Mesendoderm (in vitro differentiated cells): ENCODE results near the gene PKNOX2.

Source experiments
- DNase-seq: peaks from one replicate; pipeline ENCODE4 v3.0.0; 2013
- H2AK5ac ChIP-seq: 2 replicates; pipeline ENCODE4 v1.6.1; 2013; ENCODE audit warnings: low read length, inconsistent platforms
- H2BK120ac ChIP-seq: 2 replicates; pipeline ENCODE4 v1.6.1; 2013; ENCODE audit warnings: low read depth, mild to moderate bottlenecking, low read length, moderate library complexity, mixed read lengths
- H2BK15ac ChIP-seq: replicated peaks from 2 replicates; pipeline ENCODE4 v1.6.1; 2013; ENCODE audit warnings: low read depth, mild to moderate bottlenecking, moderate library complexity
- H2BK5ac ChIP-seq: 2 replicates; pipeline ENCODE4 v1.6.1; 2013; ENCODE audit warnings: low read length, inconsistent platforms
- H3K18ac ChIP-seq: 2 replicates; pipeline ENCODE4 v1.6.1; 2013; ENCODE audit warnings: mild to moderate bottlenecking, low read length, mixed read lengths
- H3K23ac ChIP-seq: one replicate; pipeline ENCODE4 v1.6.1; 2013; ENCODE audit warnings: low read length
- H3K27ac ChIP-seq: 2 replicates; pipeline ENCODE4 v1.5.1; 2013; ENCODE audit warnings: low read depth, mild to moderate bottlenecking, inconsistent platforms, low read length, moderate library complexity
- H3K27me3 ChIP-seq: 2 replicates; pipeline ENCODE4 v1.6.1; 2013; ENCODE audit warnings: low read length, control low read depth, mild to moderate bottlenecking, inconsistent platforms; ENCODE audit not compliant: insufficient read depth, poor library complexity
- H3K36me3 ChIP-seq: 2 replicates; pipeline ENCODE4 v1.6.1; 2013; ENCODE audit warnings: low read length, inconsistent platforms; ENCODE audit not compliant: control insufficient read depth, insufficient read depth
- H3K4ac ChIP-seq: one replicate; pipeline ENCODE4 v1.6.1; 2013; ENCODE audit warnings: low read depth, mild to moderate bottlenecking, low read length, moderate library complexity
- H3K4me1 ChIP-seq: 2 replicates; pipeline ENCODE4 v1.6.1; 2013; ENCODE audit warnings: low read depth, low read length, inconsistent platforms; ENCODE audit not compliant: control insufficient read depth
- H3K4me2 ChIP-seq: 2 replicates; pipeline ENCODE4 v1.6.1; 2013; ENCODE audit warnings: low read length
- H3K4me3 ChIP-seq: 2 replicates; pipeline ENCODE4 v1.5.1; 2013; ENCODE audit warnings: mild to moderate bottlenecking, low read length
- H3K56ac ChIP-seq: one replicate; pipeline ENCODE4 v1.6.1; 2013; ENCODE audit warnings: low read length
- H3K79me1 ChIP-seq: 2 replicates; pipeline ENCODE4 v1.6.1; 2013; ENCODE audit warnings: low read length, inconsistent platforms
- H3K79me2 ChIP-seq: 2 replicates; pipeline ENCODE4 v1.6.1; 2013; ENCODE audit warnings: mild to moderate bottlenecking, low read length; ENCODE audit not compliant: control insufficient read depth, insufficient read depth
- H3K9ac ChIP-seq: 2 replicates; pipeline ENCODE4 v1.6.1; 2013; ENCODE audit warnings: low read length, inconsistent platforms
- H4K5ac ChIP-seq: one replicate; pipeline ENCODE4 v1.6.1; 2013; ENCODE audit warnings: low read length
- H4K8ac ChIP-seq: one replicate; pipeline ENCODE4 v1.6.1; 2013; ENCODE audit warnings: low read depth, mild to moderate bottlenecking, control low read depth, low read length, moderate library complexity
- WGBS: extraction: QIAGEN DNeasy Blood & Tissue Kit; methylation state at CpG from one replicate; pipeline ENCODE4 v1.1.7; 2013; ENCODE audit warnings: low lambda C conversion rate, missing lambda C conversion rate; ENCODE audit not compliant: insufficient coverage; ENCODE audit errors: extremely low coverage; 5-methylcytosine and 5-hydroxymethylcytosine counted together

The PKNOX2 gene

DNA sequence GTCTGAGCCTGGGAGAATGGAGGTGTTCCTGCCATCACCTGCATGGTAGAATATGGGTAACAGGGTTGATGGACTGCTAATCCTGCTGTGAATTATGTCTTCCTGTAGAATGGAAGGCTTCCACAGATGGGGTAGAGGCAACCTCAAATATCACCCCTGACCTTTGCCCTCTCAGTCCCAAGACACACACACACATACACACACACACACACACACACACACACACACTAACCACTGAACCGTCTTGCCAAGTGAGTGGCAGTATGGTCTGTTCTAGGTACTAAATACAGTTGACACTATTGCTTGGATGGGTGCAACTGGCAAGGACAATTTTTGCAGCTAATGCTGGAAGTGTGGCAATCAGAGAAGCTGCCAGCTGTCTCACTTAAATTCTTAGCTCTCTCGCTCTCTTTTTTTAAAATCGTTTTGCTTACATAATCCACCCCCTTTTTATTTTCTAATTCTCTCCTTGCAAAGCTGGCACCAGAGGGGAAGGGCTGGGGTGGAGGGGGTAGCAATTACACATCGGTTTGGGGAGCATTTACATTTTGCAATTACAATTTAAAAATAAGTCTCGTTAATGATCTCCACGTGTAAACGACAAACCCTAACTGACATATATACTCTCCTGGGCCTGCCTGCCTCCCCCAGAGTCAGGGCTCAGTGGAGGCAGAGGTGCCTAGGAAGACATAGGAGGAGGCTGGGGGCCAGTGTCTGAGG is 169.0 kb downstream of the PKNOX2 start:
- no peak overlapping the region for H2BK5ac ChIP-seq
- no peaks in the 10 kb centered on the region for H3K27me3 ChIP-seq
- no peak overlapping the region for H4K5ac ChIP-seq
- H3K56ac ChIP-seq: no peak overlapping the region
- peaks cover 9% of the 10 kb centered on the region for H3K4me1 ChIP-seq
- no peak overlapping the region for H4K8ac ChIP-seq
- DNase-seq: no peak
- WGBS: no CpG with 5 or more reads among the region's 7 CpGs
- no peak overlapping the region for H3K18ac ChIP-seq
- H3K79me1 ChIP-seq: no peaks in the 10 kb centered on the region
- no peak overlapping the region for H3K9ac ChIP-seq
- H3K4me3 ChIP-seq: no peak overlapping the region
- no peak overlapping the region for H2AK5ac ChIP-seq
- H3K4ac ChIP-seq: no peak overlapping the region
- no peak overlapping the region for H2BK120ac ChIP-seq
- H3K23ac ChIP-seq: no peak overlapping the region
- H2BK15ac ChIP-seq: no peak overlapping the region
- no peak overlapping the region for H3K27ac ChIP-seq
- H3K4me2 ChIP-seq: no peak overlapping the region
- no peaks in the 10 kb centered on the region for H3K79me2 ChIP-seq
- H3K36me3 ChIP-seq: no peaks in the 10 kb centered on the region

GRCh38 chr11:125335106-125335505 is 170.6 kb downstream of the PKNOX2 start:
- no peak overlapping the region for H4K5ac ChIP-seq
- no peak overlapping the region for H3K18ac ChIP-seq
- H4K8ac ChIP-seq: no peak overlapping the region
- H2BK120ac ChIP-seq: no peak overlapping the region
- no peaks in the 10 kb centered on the region for H3K79me2 ChIP-seq
- no peak overlapping the region for H3K56ac ChIP-seq
- H3K4ac ChIP-seq: no peak overlapping the region
- no peak overlapping the region for H2BK15ac ChIP-seq
- no peaks in the 10 kb centered on the region for H3K79me1 ChIP-seq
- H3K9ac ChIP-seq: no peak overlapping the region
- no CpG with 5 or more reads among the region's 5 CpGs for WGBS
- no peak overlapping the region for H3K4me3 ChIP-seq
- H3K23ac ChIP-seq: no peak overlapping the region
- H3K4me2 ChIP-seq: no peak overlapping the region
- DNase-seq: no peak
- H3K4me1 ChIP-seq: peaks cover 6% of the 10 kb centered on the region
- no peaks in the 10 kb centered on the region for H3K27me3 ChIP-seq
- H2AK5ac ChIP-seq: no peak overlapping the region
- no peak overlapping the region for H2BK5ac ChIP-seq
- no peaks in the 10 kb centered on the region for H3K36me3 ChIP-seq
- no peak overlapping the region for H3K27ac ChIP-seq

- no peak overlapping the region for H2BK120ac ChIP-seq
- H3K36me3 ChIP-seq: no peaks in the 10 kb centered on the region
- H3K56ac ChIP-seq: no peak overlapping the region
- no peak overlapping the region for H2AK5ac ChIP-seq
- no peak overlapping the region for H4K8ac ChIP-seq
- H3K4me2 ChIP-seq: no peak overlapping the region
- no peak overlapping the region for H4K5ac ChIP-seq
- no peak overlapping the region for H3K23ac ChIP-seq
- no peaks in the 10 kb centered on the region for H3K27me3 ChIP-seq
- H3K79me2 ChIP-seq: no peaks in the 10 kb centered on the region
- no peak overlapping the region for H3K4me3 ChIP-seq
- H2BK5ac ChIP-seq: no peak overlapping the region
- DNase-seq: no peak
- no peak overlapping the region for H3K4ac ChIP-seq
- no peak overlapping the region for H3K27ac ChIP-seq
- H3K79me1 ChIP-seq: no peaks in the 10 kb centered on the region
- no peak overlapping the region for H2BK15ac ChIP-seq
- no peak overlapping the region for H3K9ac ChIP-seq
- H3K4me1 ChIP-seq: no peaks in the 10 kb centered on the region
- no CpG with 5 or more reads among the region's 11 CpGs for WGBS
- no peak overlapping the region for H3K18ac ChIP-seq
Measured at GRCh38 chr11:125337836-125338834, 173.6 kb downstream of the PKNOX2 start.

DNA sequence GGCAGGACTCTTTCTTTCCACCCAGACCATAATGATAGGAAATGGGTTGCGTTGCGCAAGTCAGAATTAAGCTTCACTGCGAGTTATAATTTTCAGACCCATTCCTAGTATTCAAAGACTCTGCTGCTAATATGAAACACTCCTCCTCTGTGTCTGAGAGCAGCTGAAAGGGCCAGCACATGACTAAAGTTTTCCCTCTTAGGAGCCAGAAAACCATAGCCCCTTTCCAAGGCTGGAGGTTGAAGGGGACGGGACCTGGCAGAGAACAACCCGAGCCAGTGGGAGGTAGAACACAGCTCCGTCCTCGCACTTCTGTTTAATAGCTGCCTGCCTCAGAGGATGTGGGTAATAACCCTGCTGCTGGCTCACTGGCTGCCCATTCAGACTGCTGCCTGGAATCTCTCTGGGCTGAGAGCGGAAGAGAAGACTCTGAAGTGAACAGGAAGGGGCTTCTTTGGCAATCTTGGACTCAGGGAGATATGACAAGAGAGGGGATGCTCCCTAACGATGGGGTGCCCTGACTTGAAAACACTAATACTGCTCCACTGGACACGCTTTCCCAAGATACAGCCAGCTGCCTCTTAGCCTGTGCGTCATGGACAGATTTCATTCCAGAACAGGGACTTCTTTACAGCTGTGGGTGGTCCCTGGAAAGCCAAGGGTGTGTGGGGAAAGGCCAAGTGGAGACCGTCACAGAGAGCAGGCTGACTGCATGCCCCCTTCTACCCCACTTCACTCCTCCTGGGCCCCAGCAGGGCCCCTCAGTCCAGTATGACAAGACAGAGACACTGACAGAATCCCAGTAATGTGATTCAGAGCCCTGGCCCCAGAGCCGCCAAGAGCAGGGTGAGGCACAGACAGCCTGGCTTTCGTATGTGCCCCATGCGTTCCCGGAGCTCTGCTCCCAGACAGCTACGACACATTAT is 174.6 kb downstream of the PKNOX2 start:
- H3K79me2 ChIP-seq: no peaks in the 10 kb centered on the region
- no peak overlapping the region for H3K4me2 ChIP-seq
- no CpG with 5 or more reads among the region's 17 CpGs for WGBS
- H3K36me3 ChIP-seq: no peaks in the 10 kb centered on the region
- H3K4me3 ChIP-seq: no peak overlapping the region
- no peaks in the 10 kb centered on the region for H3K4me1 ChIP-seq
- no peak overlapping the region for H2BK5ac ChIP-seq
- H3K9ac ChIP-seq: no peak overlapping the region
- H3K4ac ChIP-seq: no peak overlapping the region
- H3K27me3 ChIP-seq: no peaks in the 10 kb centered on the region
- H4K8ac ChIP-seq: no peak overlapping the region
- no peak overlapping the region for H3K18ac ChIP-seq
- no peak overlapping the region for H4K5ac ChIP-seq
- H2BK120ac ChIP-seq: no peak overlapping the region
- no peak overlapping the region for H3K27ac ChIP-seq
- H3K23ac ChIP-seq: no peak overlapping the region
- no peak overlapping the region for H2AK5ac ChIP-seq
- no peak overlapping the region for H3K56ac ChIP-seq
- H2BK15ac ChIP-seq: no peak overlapping the region
- DNase-seq: no peak
- no peaks in the 10 kb centered on the region for H3K79me1 ChIP-seq

- no peak for DNase-seq
- H2BK120ac ChIP-seq: no peak overlapping the region
- H4K8ac ChIP-seq: no peak overlapping the region
- H3K4ac ChIP-seq: no peak overlapping the region
- H3K4me2 ChIP-seq: no peak overlapping the region
- H2BK15ac ChIP-seq: no peak overlapping the region
- H2AK5ac ChIP-seq: no peak overlapping the region
- H3K9ac ChIP-seq: no peak overlapping the region
- H3K79me1 ChIP-seq: no peaks in the 10 kb centered on the region
- H3K79me2 ChIP-seq: no peaks in the 10 kb centered on the region
- no peak overlapping the region for H3K23ac ChIP-seq
- H3K4me3 ChIP-seq: no peak overlapping the region
- H3K36me3 ChIP-seq: no peaks in the 10 kb centered on the region
- no peaks in the 10 kb centered on the region for H3K27me3 ChIP-seq
- H2BK5ac ChIP-seq: no peak overlapping the region
- H3K27ac ChIP-seq: no peak overlapping the region
- no peak overlapping the region for H3K56ac ChIP-seq
- H3K18ac ChIP-seq: no peak overlapping the region
- no CpG with 5 or more reads among the region's 13 CpGs for WGBS
- no peaks in the 10 kb centered on the region for H3K4me1 ChIP-seq
- H4K5ac ChIP-seq: no peak overlapping the region
Measured at GRCh38 chr11:125341676-125342075, 177.1 kb downstream of the PKNOX2 start.
